Endodermal cell (in vitro differentiated cells): ENCODE measurements around the gene CLDN22. TPM values are rescaled to one million over a fixed set of nuclear protein-coding genes. Genes with fewer than 3 reads are reported as not detected.

Source experiments
- DNase-seq: peaks from one replicate; pipeline ENCODE4 v3.0.0-alpha.2; 2017
- H3K27ac ChIP-seq: 2 replicates; pipeline ENCODE4 v1.5.1; 2013; ENCODE audit warnings: mild to moderate bottlenecking, low read depth, low read length, moderate library complexity
- H3K27me3 ChIP-seq: 2 replicates; pipeline ENCODE4 v1.6.1; 2013; ENCODE audit warnings: mild to moderate bottlenecking, low read length, moderate library complexity; ENCODE audit not compliant: insufficient read depth, control insufficient read depth, poor library complexity, severe bottlenecking
- H3K36me3 ChIP-seq: 2 replicates; pipeline ENCODE4 v1.7.0; 2013; ENCODE audit warnings: mild to moderate bottlenecking, low read length, moderate library complexity; ENCODE audit not compliant: control insufficient read depth, insufficient read depth
- H3K4me1 ChIP-seq: one replicate; pipeline ENCODE4 v1.7.0; 2013; ENCODE audit warnings: low read length; ENCODE audit not compliant: control insufficient read depth, insufficient read depth
- H3K4me3 ChIP-seq: 2 replicates; pipeline ENCODE4 v1.5.1; 2013; ENCODE audit warnings: mild to moderate bottlenecking, low read length, moderate library complexity
- H3K9ac ChIP-seq: 2 replicates; pipeline ENCODE4 v1.6.1; 2013; ENCODE audit warnings: mild to moderate bottlenecking, low read length, moderate library complexity; ENCODE audit not compliant: poor library complexity, severe bottlenecking; ENCODE audit errors: extremely low read depth
- H3K9me3 ChIP-seq: 2 replicates; pipeline ENCODE4 v1.6.1; 2013; ENCODE audit warnings: mild to moderate bottlenecking, low read length, moderate library complexity; ENCODE audit not compliant: control insufficient read depth
- H3K27ac Mint-ChIP-seq: 2 replicates; pipeline ENCODE4 v1.8.0; 2020; ENCODE audit warnings: mixed read lengths
- H3K27me3 Mint-ChIP-seq: 2 replicates; pipeline ENCODE4 v1.8.0; 2021; ENCODE audit warnings: mild to moderate bottlenecking, mixed read lengths; ENCODE audit not compliant: insufficient read depth
- H3K36me3 Mint-ChIP-seq: 2 replicates; pipeline ENCODE4 v1.8.0; 2020; ENCODE audit warnings: low read depth, mixed read lengths
- H3K4me1 Mint-ChIP-seq: 2 replicates; pipeline ENCODE4 v1.8.0; 2020; ENCODE audit warnings: mixed read lengths
- H3K4me3 Mint-ChIP-seq: 2 replicates; pipeline ENCODE4 v1.8.0; 2020; ENCODE audit warnings: mild to moderate bottlenecking, moderate library complexity, mixed read lengths
- H3K9me3 Mint-ChIP-seq: 2 replicates; pipeline ENCODE4 v1.8.0; 2020; ENCODE audit warnings: mild to moderate bottlenecking, mixed read lengths
- WGBS, 2 experiments: methylation state at CpG; one replicate each; pipeline versions ENCODE4 v1.1.5 to v1.1.7; 2013; ENCODE audit warnings: missing lambda C conversion rate in 2 of 2, mixed read lengths in 1 of 2; ENCODE audit not compliant: insufficient coverage in 1 of 2, insufficient read length in 1 of 2; 5-methylcytosine and 5-hydroxymethylcytosine counted together
- total RNA-seq, 2 donors: library from RNA; stranded (reverse); fragmentation: NEBNext Ultra II Directional in 1 of 2; extraction: Animal tissue kit (Norgen Biotek cat#: 25700) in 1 of 2; gene quantifications; 2 replicates in 1 of 2; 3 replicates in 1 of 2; pipeline ENCODE4 v1.2.1, GENCODE V29; 2021
- TF ChIP-seq, protein P1 (sequence below): fragments of 200-600 bp; sonication (generic); conservative IDR thresholded peaks from 2 replicates; pipeline ENCODE4 v1.5.0; 2021; ENCODE audit warnings: antibody characterized with exemption, mild to moderate bottlenecking

Gene CLDN22
- total RNA-seq, 2 donors from 2014 or later = 0.15 TPM; not detected in 1

DNA sequence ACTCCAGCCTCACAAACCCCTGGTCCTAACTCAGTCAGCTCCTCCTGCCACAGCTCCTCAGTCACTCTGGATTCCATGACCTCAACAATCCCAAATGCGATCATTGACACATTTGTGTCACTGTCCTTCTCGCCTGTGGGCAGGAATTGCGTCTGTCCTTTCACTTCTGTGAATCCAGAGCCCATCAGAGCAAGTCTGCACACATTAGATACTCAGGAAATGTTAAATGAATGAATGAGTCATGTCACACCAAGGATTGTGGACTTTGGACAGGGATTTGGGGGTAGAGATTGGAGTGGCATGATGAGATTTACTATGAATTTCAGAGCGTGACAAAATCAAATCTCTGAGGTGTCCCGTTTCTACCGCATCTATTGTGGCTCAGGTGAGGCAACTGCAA lies 13.9 kb upstream of the CLDN22 start:
- Histone ChIP-seq H3K27me3 (no peaks in the 10 kb centered on the region), H3K36me3 (no peaks in the 10 kb centered on the region), H3K27ac (no peak overlapping the region), H3K4me1 (peaks cover 13% of the 10 kb centered on the region), H3K9me3 (peaks cover 17% of the 10 kb centered on the region), H3K4me3 (no peak overlapping the region), H3K9ac (no peak overlapping the region)
- WGBS, 2 experiments = 97 to 100% methylated on average over 4 to 5 of the region's 6 CpGs
- H3K27me3 Mint-ChIP-seq = peaks cover 4% of the 10 kb centered on the region
- DNase-seq = no peak
- no peak overlapping the region for H3K4me3 Mint-ChIP-seq
- H3K36me3 Mint-ChIP-seq = no peaks in the 10 kb centered on the region
- H3K4me1 Mint-ChIP-seq = peaks cover 16% of the 10 kb centered on the region
- H3K27ac Mint-ChIP-seq = no peak overlapping the region
- H3K9me3 Mint-ChIP-seq = peaks cover 12% of the 10 kb centered on the region
- TF ChIP-seq, protein P1, sequence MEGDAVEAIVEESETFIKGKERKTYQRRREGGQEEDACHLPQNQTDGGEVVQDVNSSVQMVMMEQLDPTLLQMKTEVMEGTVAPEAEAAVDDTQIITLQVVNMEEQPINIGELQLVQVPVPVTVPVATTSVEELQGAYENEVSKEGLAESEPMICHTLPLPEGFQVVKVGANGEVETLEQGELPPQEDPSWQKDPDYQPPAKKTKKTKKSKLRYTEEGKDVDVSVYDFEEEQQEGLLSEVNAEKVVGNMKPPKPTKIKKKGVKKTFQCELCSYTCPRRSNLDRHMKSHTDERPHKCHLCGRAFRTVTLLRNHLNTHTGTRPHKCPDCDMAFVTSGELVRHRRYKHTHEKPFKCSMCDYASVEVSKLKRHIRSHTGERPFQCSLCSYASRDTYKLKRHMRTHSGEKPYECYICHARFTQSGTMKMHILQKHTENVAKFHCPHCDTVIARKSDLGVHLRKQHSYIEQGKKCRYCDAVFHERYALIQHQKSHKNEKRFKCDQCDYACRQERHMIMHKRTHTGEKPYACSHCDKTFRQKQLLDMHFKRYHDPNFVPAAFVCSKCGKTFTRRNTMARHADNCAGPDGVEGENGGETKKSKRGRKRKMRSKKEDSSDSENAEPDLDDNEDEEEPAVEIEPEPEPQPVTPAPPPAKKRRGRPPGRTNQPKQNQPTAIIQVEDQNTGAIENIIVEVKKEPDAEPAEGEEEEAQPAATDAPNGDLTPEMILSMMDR = no peak

DNA sequence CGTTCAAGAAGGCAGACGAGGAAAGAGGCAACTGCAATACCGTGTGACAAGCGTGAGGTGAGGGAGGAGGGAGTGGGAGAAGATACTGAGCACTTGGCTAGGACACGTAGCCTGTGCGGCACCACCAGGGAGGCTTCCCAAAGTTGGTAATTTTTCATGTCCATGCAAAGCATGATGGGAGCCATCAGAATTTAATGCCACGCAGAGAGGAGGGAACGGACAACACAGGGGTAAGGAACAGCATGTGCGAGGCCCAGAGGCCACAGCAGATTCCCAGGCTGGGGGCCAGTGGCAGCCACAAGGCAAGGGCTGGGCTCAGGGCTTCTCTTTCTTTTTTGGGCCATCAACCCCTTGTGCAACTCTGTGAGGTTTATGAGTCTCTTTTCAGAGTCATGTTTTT lies 13.1 kb upstream of the CLDN22 start:
- Mint-ChIP-seq H3K27ac (no peak overlapping the region), H3K9me3 (peaks cover 19% of the 10 kb centered on the region), H3K4me1 (peaks cover 19% of the 10 kb centered on the region)

GRCh38 chr4:183332447-183332846 lies 12.4 kb upstream of the CLDN22 start:
- WGBS, 2 experiments = 89 to 91% methylated on average over 5 to 11 of the region's 11 CpGs
- Histone ChIP-seq H3K9me3 (peaks cover 33% of the 10 kb centered on the region), H3K27ac (no peak overlapping the region), H3K4me3 (no peak overlapping the region), H3K27me3 (no peaks in the 10 kb centered on the region), H3K4me1 (peaks cover 13% of the 10 kb centered on the region), H3K9ac (no peak overlapping the region), H3K36me3 (no peaks in the 10 kb centered on the region)
- H3K36me3 Mint-ChIP-seq = no peaks in the 10 kb centered on the region
- peaks cover 21% of the 10 kb centered on the region for H3K9me3 Mint-ChIP-seq
- H3K27me3 Mint-ChIP-seq = peaks cover 4% of the 10 kb centered on the region
- TF ChIP-seq, protein P1 = no peak
- no peak overlapping the region for H3K27ac Mint-ChIP-seq
- DNase-seq = no peak
- no peak overlapping the region for H3K4me3 Mint-ChIP-seq
- H3K4me1 Mint-ChIP-seq = peaks cover 19% of the 10 kb centered on the region

More for the DNA sequence above, 13.1 kb upstream of the CLDN22 start:
- Histone ChIP-seq H3K9ac (no peak overlapping the region), H3K27ac (no peak overlapping the region), H3K9me3 (peaks cover 25% of the 10 kb centered on the region), H3K36me3 (no peaks in the 10 kb centered on the region), H3K4me3 (no peak overlapping the region), H3K27me3 (no peaks in the 10 kb centered on the region), H3K4me1 (peaks cover 13% of the 10 kb centered on the region)
- Mint-ChIP-seq H3K27me3 (peaks cover 4% of the 10 kb centered on the region), H3K36me3 (no peaks in the 10 kb centered on the region), H3K4me3 (no peak overlapping the region)
- no peak for DNase-seq
- TF ChIP-seq, protein P1 = no peak
- 95 to 96% methylated on average over 9 of the region's 9 CpGs for WGBS, 2 experiments
